Immature natural killer cell (primary cell): ENCODE results near the gene HOXA3. TPM values are rescaled to one million over a fixed set of nuclear protein-coding genes. Genes with fewer than 3 reads are reported as not detected.

Experiments used
- DNase-seq, 3 donors: peaks; one replicate each; pipeline ENCODE4 v3.0.0; 2022; ENCODE audit warnings: mixed read lengths in 1 of 3
- H3K27ac Mint-ChIP-seq, 6 donors: one replicate each; pipeline ENCODE4 v1.8.0; 2020; ENCODE audit warnings: mixed read lengths in 6 of 6, mild to moderate bottlenecking in 5 of 6, inconsistent platforms in 4 of 6, moderate library complexity in 3 of 6
- H3K27me3 Mint-ChIP-seq, 3 donors: one replicate each; pipeline ENCODE4 v1.8.0; 2020 to 2021; ENCODE audit warnings: low read depth in 3 of 3, mild to moderate bottlenecking in 3 of 3, mixed read lengths in 3 of 3, moderate library complexity in 3 of 3, inconsistent platforms in 1 of 3
- H3K36me3 Mint-ChIP-seq, 3 donors: one replicate each; pipeline ENCODE4 v1.8.0; 2020; ENCODE audit warnings: mixed read lengths in 3 of 3, inconsistent platforms in 2 of 3, mild to moderate bottlenecking in 2 of 3
- H3K4me1 Mint-ChIP-seq, 2 donors: one replicate each; pipeline ENCODE4 v1.8.0; 2020; ENCODE audit warnings: inconsistent platforms in 2 of 2, mild to moderate bottlenecking in 2 of 2, mixed read lengths in 2 of 2, moderate library complexity in 1 of 2
- H3K4me3 Mint-ChIP-seq, 5 donors: one replicate each; pipeline ENCODE4 v1.8.0; 2020; ENCODE audit warnings: mild to moderate bottlenecking in 5 of 5, mixed read lengths in 5 of 5, inconsistent platforms in 3 of 5, moderate library complexity in 3 of 5
- H3K9me3 Mint-ChIP-seq, 6 donors: one replicate each; pipeline ENCODE4 v1.8.0; 2020; ENCODE audit warnings: mild to moderate bottlenecking in 6 of 6, mixed read lengths in 6 of 6, inconsistent platforms in 4 of 6, moderate library complexity in 3 of 6
- polyA plus RNA-seq, 3 donors: library from polyadenylated mRNA; unstranded; fragments of 300-500 nt; fragmentation: Illumina TruSeq; gene quantifications; one replicate each; pipeline ENCODE4 v1.2.3, GENCODE V29; 2021

The HOXA3 gene
- polyA plus RNA-seq, 3 donors from 2014 or later, result 0.13 TPM; not detected in 2

DNA sequence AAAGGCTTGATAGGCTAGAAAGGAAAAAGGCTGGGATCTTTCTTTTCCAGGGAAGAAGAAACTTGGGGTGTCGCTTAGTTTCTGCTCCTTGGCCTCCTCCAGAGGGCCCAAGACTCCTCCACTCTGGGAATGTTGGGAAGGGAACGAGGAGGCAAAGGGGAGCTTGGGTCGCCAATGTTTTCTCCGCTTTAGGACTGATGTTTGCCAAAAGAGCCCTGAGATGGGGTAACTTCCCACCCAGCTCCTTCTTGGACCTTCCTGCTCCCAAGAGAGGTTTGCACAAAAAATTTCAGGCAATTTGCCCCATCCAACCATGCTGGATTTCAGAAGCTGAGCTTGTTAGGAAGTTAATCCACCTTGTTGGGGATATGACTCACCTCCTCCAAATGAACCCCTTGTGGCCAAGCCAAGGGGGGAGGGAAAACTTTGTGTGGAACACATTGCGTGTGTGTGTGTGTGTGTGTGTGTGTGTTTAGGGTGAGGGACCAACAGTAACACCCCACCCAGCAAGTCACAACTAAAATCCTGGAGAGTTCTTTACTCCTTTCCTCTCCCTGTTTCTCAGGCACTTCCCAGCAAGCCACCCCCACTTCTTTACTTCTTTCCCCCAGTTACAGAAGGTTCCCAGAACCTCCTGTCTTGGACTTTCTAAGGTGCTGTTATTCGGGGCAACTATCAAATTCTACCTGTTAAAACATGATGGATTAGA, 41.2 kb downstream of the HOXA3 start:
- Mint-ChIP-seq H3K4me1 (no peaks in the 10 kb centered on the region), H3K4me3 (no peak overlapping the region), H3K27ac (no peak overlapping the region), H3K36me3 (peaks cover 0 to 3% (median 2%) of the 10 kb centered on the region in 3 donors), H3K9me3 (no peaks in the 10 kb centered on the region), H3K27me3 (peaks cover 0 to 2% (median 0%) of the 10 kb centered on the region in 3 donors)
- DNase-seq, result no peak

DNA sequence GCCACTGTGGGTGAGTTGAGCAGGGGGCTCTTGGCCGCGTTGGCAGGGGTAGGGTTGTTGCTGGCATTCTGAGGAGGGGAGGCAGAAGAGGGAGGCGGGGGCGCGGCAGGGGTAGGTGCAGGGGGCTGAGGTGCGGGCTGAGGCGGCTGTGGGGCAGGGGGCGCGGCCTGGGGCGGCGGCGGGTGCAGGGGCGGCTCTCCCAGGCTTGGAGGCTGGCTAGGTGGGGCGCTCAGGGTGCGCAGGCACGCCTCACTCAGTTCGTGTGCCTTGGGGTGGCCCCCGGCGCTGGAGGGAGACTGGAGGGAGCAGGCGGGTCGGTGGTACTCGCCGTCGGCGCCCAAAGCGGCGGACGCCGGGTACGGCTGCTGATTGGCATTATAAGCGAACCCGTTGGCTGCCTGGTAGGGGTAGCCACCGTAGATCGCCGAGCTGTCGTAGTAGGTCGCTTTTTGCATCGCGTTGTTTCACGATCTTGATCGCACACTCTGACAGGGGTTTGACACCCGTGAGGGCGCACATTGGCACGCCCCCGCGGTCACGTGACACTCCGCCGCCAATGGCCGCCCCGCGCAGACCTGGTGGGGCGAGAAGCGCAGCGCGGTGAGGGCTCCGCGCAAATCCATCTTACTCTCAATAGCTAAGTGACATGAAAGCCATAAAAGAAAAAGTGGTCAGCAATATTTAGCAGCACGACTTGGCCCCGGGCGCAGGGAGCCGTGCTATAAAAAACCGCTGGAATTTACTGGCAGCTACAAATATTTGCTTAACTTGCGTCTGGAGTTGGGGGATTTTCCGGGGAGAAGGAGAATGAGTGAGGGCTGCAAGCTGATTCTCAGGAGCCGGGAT, 42.0 kb downstream of the HOXA3 start:
- H3K27ac Mint-ChIP-seq, result no peak overlapping the region

DNA sequence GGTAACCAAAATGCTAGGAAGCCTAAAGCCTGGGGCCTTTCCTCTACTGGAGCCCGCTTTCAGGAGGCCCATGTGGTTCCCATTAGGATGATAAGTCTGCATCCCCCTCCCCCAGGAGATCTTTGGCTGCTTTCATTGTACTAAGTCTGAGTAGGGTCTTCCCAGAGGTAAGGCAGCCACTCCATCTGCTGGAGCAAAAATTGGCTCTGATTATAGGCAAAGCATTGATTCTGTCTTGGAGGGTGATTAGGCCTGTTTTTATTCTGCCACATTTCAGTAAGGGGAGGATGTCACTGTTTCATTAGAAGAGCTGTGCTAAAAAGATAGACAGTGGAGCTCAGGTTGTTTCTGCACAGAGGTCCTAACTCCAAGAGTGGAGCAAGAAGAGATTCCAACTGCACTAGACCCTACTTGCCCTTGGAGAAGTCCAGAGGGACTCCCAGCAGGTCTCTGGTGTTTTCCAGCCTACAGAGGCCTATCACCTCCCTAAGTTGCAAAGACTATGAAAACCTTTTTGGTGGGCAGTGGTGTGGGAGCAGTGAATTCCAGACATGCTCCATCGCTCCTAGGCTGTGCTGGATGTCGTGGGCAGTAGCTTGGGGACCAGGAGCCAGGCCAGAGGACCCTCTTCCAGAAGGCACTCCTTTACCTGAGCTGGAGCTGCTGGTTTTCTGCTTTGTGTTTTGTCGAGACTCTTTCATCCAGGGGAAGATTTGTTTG, 42.8 kb downstream of the HOXA3 start:
- Mint-ChIP-seq H3K27ac (no peak overlapping the region), H3K36me3 (peaks cover 0 to 3% (median 0%) of the 10 kb centered on the region in 3 donors), H3K4me3 (no peak overlapping the region), H3K27me3 (peaks cover 0 to 2% (median 2%) of the 10 kb centered on the region in 3 donors), H3K4me1 (no peaks in the 10 kb centered on the region), H3K9me3 (no peaks in the 10 kb centered on the region)
- DNase-seq, result no peak

More for the DNA sequence above, 42.0 kb downstream of the HOXA3 start:
- Mint-ChIP-seq H3K4me3 (no peak overlapping the region), H3K4me1 (no peaks in the 10 kb centered on the region), H3K36me3 (peaks cover 0 to 3% (median 0%) of the 10 kb centered on the region in 3 donors), H3K9me3 (no peaks in the 10 kb centered on the region), H3K27me3 (peaks cover 0 to 2% (median 0%) of the 10 kb centered on the region in 3 donors)
- no peak for DNase-seq

DNA sequence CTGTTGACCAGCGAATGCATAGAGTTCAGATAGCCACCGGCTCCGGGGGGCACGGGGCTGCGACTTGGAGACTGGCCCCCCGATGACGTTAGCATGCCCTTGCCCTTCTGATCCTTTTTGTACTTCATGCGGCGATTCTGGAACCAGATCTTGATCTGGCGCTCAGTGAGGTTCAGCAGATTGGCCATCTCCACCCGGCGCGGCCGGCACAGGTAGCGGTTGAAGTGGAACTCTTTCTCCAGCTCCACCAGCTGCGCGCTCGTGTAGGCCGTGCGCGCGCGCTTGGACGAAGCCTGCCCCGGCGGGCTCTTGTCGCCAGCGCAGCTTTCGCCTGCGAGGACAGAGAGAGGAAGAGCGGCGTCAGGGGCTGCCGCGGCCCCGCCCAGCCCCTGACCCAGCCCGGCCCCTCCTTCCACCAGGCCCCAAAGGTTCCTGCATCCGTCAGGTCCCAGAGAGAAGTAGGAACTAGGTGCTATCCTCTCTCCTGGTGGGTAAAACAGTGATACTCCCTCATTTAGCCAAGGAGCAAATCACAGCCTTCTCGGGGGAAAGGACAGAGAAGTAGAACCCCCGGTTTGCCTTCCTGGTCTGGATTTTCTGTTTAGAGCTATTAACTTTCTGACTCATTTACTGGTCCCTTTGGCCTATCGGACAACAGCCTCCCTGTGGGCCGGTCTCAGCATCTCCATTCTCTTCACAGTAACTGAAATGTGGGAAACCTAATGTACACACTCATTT, 43.8 kb downstream of the HOXA3 start:
- DNase-seq, result no peak
- H3K27ac Mint-ChIP-seq, result no peak overlapping the region
- H3K4me1 Mint-ChIP-seq, result no peaks in the 10 kb centered on the region
- H3K27me3 Mint-ChIP-seq, result peaks cover 3 to 10% (median 4%) of the 10 kb centered on the region in 3 donors
- no peak overlapping the region for H3K4me3 Mint-ChIP-seq
- H3K9me3 Mint-ChIP-seq, result no peaks in the 10 kb centered on the region
- peaks cover 0 to 8% (median 4%) of the 10 kb centered on the region in 3 donors for H3K36me3 Mint-ChIP-seq

DNA sequence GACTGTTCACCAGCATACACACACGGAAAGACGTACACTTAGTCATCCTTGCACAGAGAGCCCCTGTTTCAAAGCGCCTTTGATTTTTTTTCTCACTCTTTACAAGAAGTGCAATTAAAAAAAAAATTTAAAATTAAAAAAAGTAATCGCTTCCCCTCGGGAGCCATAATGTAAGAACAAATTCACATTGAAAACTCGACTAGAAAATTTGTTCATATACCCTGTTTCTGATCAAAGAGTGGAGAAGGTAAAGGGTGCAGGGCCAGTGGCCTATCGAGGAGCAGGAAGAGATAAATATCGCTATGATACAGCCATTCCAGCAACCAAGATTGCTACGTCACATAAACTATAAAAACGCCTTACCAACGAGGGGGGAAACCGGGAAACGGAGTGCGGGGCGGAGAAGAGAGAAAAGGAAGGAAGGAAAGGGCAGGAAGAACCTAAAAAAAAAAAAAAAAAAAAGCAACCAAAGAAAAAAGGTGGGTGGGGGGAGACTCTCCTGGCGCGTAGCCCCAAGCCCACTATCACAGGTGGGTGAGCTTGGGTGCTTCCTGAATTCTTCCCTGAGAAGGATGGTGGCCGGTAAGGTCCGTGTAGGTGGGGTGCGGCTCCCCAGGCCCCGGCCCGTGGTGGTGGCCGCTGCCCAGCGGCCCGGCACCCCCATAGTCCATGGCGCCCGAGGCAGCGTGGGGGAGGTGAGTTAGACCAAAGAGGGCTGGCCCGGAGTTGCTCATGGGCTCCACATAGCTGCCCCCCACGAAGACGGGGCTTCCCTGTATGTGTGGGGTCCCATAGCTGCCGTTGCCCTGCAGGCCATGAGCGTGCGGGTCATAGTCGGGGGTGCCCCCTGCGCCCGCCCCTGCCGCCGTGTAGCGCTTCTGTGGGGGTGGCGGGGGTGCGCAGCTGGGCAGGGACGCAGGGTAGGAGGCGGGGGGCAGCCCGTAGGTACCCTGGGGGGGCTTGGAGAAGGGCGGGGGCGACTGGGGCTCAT, 44.7 kb downstream of the HOXA3 start:
- Mint-ChIP-seq H3K27ac (no peak overlapping the region), H3K36me3 (peaks cover 0 to 9% (median 8%) of the 10 kb centered on the region in 3 donors), H3K27me3 (peaks cover 5 to 16% (median 9%) of the 10 kb centered on the region in 3 donors), H3K9me3 (no peaks in the 10 kb centered on the region), H3K4me3 (no peak overlapping the region), H3K4me1 (peaks cover 4 to 6% of the 10 kb centered on the region in 2 donors)
- no peak for DNase-seq

DNA sequence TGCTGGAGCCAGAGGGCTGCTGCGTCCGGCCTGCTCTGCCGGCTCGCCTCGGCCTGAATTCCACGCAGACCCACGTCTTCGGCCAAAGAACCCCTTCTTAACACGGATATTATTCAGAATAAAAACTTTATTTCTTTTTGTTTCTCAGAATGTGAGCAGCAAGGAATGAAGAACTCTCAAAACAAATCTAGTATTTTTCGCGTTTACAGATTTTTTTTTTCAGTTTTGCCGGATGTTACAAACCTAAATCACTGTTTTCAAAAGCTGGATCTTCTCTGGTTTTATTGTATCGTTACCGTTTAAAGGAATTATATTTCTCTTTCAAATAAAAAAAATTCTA, 45.5 kb downstream of the HOXA3 start:
- Mint-ChIP-seq H3K27me3 (peaks cover 10 to 17% (median 15%) of the 10 kb centered on the region in 3 donors), H3K9me3 (no peaks in the 10 kb centered on the region), H3K4me3 (no peak overlapping the region), H3K4me1 (peaks cover 10 to 14% of the 10 kb centered on the region in 2 donors), H3K27ac (no peak overlapping the region), H3K36me3 (peaks cover 0 to 10% (median 8%) of the 10 kb centered on the region in 3 donors)
- DNase-seq, result no peak

DNA sequence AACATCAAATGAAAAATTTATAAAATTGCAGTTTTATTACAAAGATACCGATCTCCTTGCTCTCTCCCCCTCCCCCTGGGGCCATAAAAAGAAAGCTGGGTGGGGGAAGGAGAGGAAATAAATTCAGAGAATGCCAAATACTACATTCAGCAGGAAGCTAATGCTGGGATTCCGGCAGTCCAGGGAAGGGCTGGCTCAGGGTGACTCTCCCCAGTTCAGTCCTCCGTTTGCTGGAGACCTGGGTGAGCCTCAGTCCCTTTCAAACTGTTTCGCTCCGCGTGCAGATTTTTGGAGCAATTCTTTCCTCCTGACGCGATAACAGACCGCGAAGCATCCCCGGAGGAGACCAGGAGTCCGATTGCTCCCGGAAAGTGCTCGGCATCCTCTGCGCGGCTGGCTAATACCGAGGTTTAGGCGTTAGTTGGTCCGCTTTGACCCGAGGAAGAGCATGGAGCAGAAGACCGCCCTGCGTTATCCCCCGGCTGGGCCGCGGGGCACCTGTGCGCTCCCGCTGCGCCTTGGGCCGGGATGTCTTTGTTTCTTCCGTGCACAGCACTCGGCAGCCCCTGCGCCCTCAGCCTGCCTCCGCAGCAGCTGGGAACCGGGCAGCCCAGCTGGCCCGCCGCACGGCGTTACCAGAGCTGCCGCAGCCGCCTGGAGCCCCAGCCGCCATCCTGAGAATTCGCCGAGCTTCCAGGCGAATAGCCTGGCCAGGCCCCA, 46.0 kb downstream of the HOXA3 start:
- Mint-ChIP-seq H3K4me3 (no peak overlapping the region), H3K27me3 (peaks cover 10 to 19% (median 17%) of the 10 kb centered on the region in 3 donors), H3K9me3 (no peaks in the 10 kb centered on the region), H3K36me3 (peaks cover 4 to 15% (median 13%) of the 10 kb centered on the region in 3 donors), H3K4me1 (peaks cover 14 to 19% of the 10 kb centered on the region in 2 donors), H3K27ac (no peak overlapping the region)
- no peak for DNase-seq

DNA sequence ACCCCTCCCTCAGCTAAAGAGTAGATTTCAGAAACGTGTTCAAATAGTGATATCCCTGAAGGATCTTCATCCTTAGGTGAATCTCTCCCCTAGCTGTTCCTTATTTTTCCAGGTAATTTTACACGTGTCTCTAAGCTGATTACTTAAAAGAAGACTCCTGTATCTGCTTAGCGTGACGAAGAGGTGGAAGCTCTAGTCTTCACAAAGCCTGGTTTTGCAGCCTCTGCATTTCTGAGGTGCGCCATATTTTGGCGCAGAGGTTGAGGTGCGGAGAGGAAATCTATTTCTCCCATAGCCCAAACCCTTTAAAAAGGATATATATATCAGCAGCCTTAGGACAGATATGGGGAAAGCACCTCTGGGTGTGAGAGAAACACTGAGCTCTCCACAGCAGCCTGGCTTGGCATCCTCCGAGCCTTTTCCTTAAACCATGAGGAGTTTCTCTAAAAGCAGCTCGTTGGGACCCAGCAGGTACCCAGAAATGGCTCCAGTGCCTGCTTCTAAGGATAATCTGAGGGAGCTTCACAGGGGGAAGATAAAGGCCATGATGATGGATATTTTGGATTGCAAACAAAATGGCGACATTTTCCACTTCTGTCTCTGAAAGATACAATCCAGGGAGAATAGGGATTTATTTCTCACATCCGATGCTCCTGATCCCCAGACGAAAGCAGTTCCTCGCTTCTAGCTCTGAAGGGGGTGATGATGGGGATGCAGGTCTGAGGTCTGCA, 46.9 kb downstream of the HOXA3 start:
- H3K27me3 Mint-ChIP-seq, result peaks cover 10 to 19% (median 17%) of the 10 kb centered on the region in 3 donors
- H3K9me3 Mint-ChIP-seq, result no peaks in the 10 kb centered on the region
- H3K36me3 Mint-ChIP-seq, result peaks cover 7 to 23% (median 20%) of the 10 kb centered on the region in 3 donors
- no peak overlapping the region for H3K4me3 Mint-ChIP-seq
- no peak overlapping the region for H3K27ac Mint-ChIP-seq
- DNase-seq, result no peak
- H3K4me1 Mint-ChIP-seq, result peaks cover 14 to 20% of the 10 kb centered on the region in 2 donors

DNA sequence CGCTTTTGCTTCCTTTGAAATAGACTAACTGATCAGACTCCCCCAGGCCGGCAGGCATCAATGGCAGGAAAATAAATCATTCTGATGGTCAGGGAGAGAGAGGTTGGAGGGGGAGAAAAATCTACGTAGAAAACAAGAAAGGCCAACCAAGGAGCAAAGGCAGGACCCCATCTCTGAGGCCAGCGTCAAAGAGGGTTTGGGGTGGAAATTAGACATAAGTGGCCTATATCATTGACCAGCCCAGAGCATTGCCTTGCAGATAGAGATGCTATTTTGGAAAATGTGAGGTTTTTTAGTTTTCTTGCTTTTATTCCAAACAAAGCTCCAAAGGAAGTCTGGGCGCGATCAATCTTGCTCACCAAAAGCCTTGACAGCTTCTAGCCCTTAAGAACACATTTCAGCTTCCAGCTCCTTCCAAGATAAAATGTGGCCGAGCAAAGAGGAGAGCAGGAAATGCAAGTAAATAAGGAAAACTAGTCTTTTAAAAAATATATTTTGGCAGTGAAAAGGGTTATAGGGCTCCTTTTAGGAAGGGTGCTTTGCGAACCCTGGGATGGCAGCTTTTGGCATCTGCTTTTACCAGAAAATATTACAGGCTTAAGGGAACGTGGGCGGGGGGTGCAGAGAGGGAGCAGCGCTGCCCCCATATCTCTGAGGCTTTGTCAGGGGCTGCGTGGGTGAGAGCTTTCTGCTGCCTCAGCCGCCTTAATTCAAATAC, 47.9 kb downstream of the HOXA3 start:
- Mint-ChIP-seq H3K4me1 (peaks cover 14 to 20% of the 10 kb centered on the region in 2 donors), H3K4me3 (no peak overlapping the region), H3K36me3 (peaks cover 14 to 32% (median 29%) of the 10 kb centered on the region in 3 donors), H3K27ac (no peak overlapping the region), H3K27me3 (peaks cover 10 to 21% (median 17%) of the 10 kb centered on the region in 3 donors), H3K9me3 (no peaks in the 10 kb centered on the region)
- no peak for DNase-seq

DNA sequence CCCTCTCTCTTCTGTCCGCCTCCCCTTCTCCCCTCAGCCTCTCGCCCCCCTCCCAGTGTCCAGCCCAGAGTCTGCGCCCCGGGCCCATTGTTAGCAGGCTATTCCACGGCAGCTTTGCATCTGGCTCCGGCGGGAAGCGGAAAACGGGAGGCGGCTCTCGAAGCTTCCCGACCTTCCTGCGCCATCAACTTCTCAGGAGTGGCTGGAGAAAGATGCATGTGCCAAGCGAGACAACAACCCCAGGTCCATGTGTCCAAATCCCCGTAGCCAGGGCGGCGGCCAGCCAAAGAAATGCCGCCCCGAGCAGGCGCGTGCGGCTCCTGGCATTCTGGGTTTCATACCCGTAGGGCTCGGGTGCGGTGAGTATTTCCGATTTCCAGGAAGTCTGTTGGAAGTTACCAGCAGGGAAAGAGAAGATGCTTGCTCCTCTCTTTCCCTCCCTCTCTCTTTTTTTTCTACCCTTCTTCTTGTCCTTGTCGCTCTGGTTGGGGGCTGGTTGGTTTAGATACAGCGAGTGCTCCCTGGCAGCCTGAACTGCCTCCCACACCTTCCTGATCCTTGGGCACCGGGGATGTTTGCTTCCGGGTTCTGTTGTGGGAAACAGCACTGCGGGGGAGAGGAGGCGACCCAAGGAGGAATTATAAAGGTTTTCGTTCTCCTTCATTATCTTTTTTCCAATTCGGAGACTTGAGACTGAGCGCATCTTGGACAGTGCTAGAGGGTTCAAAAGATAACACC, 48.7 kb downstream of the HOXA3 start:
- H3K4me1 Mint-ChIP-seq, result peaks cover 17 to 28% of the 10 kb centered on the region in 2 donors
- no peaks in the 10 kb centered on the region for H3K9me3 Mint-ChIP-seq
- H3K27ac Mint-ChIP-seq, result no peak overlapping the region
- H3K27me3 Mint-ChIP-seq, result peaks cover 15 to 21% (median 17%) of the 10 kb centered on the region in 3 donors
- H3K4me3 Mint-ChIP-seq, result peak overlapping the region in 1 of 5 donors; percentile 41
- H3K36me3 Mint-ChIP-seq, result peaks cover 22 to 40% (median 37%) of the 10 kb centered on the region in 3 donors
- no peak for DNase-seq
